UCSD-AML1 (cell line): Measurements from ENCODE around the gene RNF141.

Experiments
- DNase-seq: peaks from one replicate; lab custom pipeline; 2025; ENCODE audit not compliant: unreplicated experiment; lab: John Stamatoyannopoulos, UW

RNF141 gene

DNA sequence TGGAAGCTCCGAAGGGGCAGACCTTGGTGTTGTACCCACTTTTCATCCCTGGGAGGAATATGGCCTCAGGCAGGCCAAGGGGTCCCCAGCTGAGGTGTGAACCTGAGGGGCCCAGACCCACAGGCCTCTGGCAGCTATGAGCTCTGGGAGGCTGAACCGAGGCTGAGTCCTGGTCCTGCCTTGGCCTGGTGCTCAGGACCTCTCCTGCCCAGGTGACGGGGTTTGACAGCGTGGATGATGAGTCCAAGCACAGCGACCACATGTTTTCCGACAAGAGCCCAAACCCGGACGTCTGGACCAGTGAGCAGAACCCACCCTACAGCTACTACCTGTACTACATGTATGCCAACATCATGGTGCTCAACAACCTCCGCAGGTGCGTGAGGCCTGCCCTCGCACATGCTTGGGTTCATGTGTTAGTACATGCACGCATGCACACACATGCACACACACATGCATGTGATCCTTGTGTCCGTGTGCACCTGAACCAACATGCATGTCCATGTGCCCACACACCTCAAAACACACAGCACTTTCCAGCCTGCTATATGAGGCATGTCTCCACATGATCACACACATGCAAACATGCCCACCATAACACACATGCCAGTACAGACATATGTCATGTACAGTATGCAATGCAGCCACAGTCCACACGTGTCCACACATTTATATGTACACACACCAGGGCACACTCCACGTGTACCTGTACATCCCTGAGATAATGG is 40.9 kb downstream of the RNF141 start:
- DNase-seq = no peak

DNA sequence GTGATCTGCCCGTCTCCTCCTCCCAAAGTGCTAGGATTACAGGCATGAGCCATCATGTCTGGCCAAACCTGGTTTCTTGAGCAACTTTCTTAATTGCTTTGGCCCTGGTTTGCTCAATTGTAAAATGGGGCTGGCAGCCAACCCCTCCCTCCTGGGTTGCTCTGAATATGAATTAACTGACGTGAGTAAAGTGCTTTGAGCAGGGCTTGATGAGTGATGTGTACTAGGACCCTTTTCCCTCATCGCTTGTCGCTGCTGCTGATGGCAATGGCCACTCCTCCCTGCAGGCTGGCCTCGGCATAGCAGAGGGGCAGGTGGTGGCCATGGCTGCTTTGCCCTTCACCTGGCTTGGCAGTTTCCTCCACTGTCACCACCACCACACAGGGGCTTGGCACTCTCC is 41.5 kb downstream of the RNF141 start:
- no peak for DNase-seq

DNA sequence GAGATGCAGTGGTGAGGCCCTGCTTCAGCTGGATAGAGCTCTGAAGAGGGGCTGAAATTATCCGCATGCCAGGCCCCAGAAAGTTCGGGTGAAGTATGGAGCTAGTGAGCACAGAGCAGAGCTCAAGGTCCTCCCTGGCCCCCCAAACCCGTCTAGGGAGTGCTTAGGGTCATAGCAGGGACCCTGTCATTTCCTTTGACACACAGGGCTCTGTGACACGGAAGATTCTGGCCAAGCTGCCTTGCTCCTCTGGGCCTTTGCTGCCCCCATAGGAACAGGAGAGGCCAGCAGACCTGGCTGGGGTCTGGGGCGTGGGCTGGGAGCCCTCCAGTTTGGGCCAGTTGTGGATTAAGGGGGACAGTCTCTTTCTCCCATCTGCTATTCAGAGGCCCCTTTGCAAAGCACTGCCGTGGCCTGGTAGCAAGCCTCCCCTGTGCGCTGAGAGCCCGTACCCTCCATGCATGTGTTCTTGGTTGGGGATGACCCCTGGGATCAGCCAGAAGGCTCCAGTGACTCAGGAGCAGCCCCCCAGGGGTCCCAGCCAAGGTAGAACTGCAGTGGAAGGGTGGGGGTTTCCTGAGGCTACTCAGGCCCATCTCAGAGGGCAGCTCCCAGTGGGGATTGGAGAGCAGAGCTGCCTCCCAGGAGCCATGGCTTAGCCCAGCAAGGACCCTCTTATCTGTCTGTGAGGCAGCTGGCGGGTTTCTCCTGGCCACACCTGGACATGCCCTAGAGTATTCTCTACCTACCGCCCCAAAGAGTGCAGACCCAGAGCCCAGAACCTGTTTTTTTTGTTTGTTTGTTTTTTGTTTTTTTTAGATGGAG is 42.3 kb downstream of the RNF141 start:
- no peak for DNase-seq

DNA sequence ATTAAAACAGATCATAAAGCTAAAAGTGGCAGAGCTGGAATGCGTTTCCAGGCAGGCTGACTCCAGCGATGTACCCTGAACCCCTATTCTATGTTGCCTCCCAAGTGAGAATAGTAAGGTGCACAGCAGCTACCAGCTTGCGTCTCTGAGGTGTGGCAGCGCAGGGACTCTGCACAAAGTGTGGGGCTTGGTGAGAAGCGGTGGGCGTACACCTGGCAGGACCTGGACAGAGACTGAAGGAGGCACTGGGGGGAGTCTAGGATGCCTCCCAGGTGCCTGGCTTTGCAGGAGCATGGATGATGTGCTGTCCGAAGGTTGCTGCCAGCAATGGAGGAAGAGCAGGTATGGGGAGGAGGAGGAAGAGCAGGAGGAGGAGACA is 43.0 kb downstream of the RNF141 start:
- no peak for DNase-seq

DNA sequence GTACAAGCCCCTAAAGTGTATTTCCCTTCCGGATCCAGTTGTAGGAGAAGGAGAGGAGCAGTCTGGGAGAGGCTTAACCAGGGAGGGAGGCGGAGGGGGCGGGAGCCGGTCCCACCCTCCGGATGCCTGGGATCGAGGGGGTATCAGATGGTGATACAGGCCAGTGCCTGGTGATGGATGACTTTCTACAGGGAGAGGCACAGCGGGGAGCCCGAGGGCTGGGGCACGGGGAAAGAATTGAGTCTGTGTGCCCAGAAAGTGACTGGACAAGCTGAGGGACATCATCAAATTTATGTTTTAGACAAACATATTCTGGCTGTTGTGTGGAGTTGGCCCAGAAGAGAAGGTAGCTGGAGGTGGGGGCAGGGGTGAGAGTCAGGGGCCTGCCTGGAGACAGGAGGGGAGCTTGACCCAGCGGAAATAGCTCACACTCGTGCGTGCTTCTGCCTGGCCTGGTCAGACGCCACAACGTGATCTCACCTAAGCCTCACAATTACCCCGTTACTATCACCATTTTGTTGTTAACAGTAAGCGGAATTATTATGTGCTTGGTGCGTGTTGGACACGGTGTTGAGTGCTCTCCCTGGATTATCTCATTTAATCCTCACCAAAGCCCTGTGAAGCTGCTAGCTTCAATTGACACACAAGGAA is 43.5 kb downstream of the RNF141 start:
- no peak for DNase-seq

DNA sequence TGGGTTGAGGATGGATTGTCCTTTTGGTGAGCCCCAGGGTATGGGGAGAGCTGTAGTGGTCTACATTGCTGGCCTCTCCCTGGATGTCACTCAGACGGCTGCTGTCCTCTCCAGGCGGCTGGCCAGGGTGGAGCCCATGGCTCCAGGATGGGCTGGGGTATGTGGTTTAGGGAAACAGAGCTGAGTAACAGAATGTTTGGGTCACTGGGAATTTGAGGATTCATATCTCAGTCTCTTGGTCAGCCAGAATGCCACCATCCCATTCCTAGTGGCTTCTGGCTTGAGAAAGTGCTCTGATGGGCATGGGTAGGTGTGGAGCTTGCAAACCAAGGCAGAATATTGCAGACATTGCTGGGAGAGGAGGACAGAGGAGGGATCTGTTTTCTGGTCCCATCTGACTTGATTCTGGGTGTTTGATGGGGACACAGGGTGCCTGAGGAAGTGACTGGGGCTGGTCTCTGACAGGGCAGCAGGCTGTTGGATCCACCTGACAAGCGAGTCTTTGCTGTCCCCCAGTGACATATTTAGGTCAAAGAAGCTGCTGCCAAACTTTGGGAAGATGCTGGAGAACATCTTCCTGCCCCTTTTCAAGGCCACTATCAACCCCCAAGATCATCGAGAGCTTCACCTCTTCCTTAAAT is 44.6 kb downstream of the RNF141 start:
- no peak for DNase-seq

DNA sequence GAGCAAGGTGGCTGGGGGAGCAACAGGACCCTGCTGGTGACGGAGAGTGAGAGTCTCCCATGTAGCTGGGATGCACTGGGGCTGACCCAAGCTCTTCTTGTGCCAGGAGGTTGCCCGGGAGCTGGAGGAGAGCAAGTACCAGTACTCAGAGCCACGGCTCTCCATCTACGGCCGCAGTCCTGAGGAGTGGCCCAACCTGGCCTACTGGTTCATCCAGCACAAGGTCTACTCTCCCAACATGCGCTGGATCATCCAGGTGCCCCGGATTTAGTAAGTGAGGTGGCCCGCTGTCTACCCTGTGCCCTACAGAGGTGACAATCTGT is 45.6 kb downstream of the RNF141 start:
- DNase-seq = no peak

DNA sequence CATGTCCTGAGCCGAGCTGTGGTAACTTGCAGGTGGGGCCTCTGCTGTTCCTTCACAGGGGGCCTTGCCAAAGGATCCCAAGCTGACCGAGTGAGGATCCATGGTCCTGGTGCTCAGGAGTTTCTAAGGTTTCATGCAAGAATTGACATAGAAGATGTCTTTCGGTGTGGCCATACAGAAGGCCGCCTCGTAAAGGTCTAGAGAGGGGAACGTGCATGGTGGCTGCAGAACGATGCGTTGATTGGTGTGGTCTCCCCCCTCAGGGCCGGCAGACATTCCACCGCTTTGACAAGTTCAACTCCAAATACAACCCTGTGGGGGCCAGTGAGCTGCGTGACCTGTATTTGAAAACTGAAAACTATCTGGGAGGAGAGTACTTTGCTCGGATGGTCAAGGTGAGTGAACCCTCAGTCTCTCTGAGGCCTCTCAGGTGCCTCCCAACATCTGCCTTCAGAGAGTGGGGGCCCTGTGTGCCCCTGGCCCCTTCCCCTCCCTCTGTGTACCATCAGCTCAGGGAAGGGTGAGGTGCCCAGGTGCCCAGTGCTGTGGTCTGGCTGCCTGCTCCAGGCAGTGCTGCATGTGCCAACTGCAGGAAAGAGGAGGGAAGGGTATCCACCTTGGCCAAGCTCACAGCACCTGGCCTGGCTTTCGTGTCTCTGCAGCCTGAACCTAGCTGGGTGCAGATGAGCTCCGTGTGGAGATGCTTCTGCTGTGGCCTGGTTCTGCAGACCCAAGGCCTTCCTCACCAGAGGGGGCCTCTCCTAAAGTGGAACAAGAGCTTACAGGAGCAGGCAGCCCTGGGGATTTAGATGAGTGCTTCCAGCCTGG is 46.1 kb downstream of the RNF141 start:
- DNase-seq = no peak

DNA sequence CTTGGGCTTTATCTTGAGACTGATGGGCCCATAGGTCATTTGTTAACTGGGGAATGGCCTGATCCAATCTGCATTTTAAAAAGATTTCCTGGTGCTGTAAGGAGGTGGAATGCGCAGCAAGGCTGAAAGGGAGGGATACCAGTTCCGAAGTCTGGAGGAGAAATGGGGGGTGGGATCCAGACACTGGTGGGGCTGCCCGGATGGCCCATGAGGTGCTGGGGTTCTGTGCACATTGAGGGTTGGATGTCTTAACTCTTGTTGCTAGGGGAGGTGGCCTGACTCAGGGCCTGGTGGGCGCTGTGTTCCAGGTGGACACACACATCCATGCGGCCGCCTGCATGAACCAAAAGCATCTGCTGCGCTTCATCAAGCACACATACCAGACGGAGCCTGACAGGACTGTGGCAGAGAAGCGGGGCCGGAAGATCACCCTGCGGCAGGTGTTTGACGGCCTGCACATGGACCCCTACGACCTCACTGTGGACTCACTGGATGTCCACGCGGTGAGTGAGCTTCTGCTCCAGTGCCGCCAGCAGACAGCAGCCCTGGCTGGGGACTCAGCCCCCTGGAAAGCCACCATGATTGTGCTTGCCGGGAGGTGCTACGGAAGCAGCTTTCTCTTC is 47.8 kb downstream of the RNF141 start:
- no peak for DNase-seq

DNA sequence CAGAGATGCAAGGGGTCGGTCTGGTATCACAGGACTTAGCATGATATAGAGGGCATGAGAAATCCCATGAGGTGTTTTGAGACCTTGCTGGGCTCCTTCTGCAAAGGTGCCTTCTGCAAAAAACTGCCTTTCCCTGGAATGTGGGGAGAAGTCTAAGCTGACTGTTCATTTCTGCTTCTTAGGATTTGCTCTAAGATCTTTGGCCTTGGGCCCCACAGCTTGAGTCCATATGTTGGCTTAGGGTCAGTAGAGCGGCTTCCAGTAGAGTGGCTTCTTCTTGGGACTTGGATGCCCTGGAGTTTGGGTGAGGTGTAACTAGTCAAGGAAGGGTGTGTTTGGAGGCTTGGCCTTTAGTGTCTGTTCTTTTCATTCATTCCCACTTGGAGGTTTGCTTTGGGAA is 48.9 kb downstream of the RNF141 start:
- DNase-seq = no peak

DNA sequence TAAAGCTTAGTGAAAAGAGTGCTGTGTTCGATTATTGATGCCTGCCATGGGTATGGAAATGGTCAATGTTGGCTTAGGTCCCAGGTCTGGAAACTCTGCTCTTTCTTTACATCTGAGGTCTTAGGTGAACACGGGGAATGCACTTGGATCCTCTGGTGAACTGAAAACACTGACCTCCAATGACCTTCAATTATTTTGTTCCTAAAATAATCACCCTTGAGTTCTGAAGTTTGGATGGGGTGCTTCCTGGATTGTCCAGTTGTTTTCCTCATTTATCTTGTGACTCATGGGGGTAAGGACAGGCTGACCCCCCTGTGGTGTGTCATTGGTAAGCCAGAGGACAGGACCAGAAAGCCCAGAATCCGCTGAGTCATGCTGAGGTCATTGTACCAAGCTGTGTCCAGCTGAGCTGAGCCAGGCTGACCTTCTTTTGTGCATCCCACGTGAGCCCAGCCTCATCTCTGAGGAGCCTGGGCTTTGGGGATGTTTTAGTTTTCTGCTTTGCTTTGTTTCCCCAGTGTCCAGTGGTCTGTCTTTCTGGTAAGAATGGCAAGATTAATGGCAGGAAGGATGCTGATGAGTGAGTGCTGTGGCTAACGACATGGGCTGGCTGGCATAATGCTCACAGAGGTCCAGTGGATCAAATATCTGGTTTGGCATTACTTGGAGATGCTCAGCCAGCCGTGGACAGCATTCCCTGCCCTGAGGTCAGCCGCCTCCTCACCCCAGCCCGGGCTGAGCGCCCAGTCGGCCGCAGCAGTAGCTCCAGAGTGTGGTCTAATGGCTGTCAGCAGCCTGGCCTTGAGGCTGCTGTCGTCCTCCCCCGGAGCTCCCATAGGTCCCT is 50.4 kb downstream of the RNF141 start:
- no peak for DNase-seq

DNA sequence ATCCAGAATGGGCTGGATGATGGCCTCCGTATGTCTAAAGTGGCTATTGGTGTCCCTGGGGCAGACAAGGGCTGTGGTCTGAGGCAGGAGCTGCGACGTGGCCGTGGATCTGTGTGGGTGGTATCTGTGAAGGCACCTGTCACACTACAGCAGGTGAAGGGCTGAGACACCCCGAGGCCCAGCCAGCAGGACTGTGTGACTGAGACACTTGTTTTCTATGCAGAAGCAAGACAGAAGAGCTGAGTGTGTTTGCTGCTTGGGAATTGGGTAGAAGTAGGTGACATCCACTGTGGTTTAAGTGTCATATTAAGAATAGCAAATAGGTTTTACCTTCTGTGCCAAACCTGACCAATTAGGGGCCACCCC is 51.0 kb downstream of the RNF141 start:
- DNase-seq = no peak

DNA sequence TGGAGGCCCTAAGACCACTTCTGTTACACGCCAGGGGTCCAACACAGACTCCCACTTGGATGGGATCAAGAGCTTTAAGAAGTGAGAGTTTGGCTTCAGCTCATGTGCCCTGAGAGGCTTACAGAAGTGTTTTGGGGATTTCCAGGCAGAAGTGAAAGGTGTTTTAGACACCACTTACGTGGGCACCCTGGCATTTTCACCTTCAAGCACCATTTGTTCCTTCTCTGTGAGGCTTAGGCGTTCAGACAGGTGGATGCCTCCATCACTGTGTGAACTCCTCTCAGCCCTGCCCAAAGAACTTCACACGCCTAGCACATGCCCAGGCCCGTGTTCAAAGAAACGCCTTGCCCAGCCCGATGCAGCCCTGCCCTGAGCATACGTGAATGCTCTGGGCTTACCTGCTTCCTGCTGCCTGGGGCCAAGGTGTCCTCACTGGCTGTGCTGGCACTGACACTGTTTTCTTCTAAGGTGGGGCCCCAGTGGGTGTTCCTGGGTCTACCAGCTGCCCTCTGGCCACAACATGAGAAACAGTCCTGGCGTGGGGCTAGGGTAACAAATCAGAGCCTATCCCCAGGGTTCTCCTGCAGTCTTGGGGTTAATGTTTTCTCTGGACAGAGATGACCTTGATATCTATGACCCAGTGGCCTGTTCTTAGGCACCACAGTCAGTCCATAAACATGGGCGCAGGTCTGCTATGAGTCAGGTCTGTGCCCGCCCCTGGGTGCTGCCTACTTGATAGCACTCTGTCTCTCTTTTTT is 51.9 kb downstream of the RNF141 start:
- DNase-seq = no peak

DNA sequence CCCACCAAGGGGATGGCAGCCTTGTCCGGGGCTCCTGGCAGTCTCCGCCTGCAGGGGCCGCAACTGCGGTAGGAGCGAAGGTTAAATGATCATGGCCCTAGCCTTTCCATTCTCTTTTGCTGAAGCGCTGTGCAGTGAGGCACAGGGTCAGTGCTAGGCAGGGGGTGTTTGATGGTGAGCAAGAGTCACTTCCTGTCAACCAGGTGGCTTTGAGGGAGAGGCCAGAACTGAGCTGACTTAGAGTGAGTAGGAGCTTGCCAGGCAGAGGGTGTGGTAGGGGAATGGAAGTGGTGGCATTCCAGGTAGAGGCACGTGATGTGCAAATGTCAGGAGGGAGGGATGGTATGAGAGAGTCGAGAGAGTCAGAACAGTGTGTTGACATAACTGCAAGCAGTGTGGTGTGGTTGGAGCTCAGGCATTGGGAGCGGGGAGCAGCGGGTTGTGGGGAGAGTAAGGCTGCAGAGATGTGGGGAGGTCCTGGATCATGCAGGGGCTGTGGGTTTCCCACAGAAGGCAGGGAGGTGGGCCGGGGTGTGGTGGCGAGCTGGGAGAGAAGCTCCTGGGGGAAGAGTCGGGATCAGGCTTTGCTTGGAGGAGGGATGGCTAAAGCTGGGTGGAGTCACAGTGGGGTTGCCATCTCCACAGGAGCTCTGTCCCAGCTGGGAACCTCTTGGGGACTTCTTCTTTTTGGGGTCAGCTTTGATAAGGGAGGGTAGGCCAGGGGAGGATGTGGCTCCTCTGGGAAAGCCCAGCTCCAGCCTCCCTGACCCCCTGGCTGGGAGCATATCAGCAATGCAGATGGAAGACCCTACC is 52.7 kb downstream of the RNF141 start:
- DNase-seq = no peak

DNA sequence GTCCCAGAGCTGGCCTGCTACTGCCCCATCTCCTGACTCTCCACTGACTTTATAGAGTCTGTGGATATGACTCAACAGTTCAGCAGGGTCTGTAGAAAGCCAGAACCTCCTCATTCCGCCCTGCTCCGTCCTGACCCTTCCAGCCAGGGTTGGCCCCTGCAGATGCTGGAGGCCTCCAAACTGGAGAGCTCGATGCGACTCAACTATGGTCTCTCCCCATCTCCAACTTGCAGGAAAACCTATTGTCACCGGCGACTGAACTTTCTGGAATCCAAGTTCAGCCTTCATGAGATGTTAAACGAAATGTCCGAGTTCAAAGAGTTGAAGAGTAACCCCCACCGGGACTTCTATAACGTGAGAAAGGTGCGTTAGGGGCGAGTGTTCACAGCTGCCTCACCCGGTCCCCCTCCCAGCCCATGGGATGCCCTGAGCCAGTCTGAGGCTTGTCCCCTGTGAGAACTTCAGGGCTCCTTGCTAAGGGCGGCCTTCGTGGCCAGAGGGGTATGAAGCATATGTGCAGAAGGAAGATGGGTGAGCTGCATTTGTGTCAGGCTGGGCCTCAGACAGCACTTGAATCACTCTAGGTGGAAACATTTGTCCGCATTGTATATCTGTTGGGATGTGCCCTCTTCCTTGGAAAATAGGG is 53.9 kb downstream of the RNF141 start:
- DNase-seq = no peak

DNA sequence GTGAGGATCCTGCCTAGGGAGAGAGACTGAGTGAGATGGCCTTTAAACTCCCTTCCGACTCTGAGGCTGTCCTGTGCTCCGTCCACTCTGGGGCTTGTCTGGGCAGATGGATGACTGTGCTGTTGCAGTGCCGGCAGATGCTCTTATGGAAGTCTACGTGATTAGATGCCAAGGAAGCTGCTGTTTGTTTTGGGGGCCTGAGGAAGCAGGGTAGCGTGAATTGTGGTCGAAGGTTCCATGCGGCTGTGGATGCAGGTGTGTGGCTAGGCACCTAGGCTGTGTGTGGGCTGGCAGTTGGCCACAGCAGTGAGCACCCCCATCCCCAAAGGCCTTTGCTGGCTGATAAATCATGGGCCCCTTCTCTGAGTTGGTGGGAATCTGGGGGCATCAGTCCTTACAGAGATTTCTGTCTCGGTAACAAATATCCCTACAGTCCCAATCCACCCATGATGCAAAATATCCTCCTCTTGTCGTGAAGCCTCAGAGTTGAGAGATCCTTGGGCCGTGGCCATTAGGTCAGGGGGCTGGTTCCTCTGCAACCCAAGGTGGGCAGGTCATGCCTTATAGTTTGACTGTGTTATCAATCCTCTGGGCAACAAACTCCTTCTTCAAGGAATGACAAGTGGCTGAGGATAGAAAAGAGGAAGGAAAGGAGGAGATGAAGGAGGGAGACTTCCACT is 54.7 kb downstream of the RNF141 start:
- no peak for DNase-seq

DNA sequence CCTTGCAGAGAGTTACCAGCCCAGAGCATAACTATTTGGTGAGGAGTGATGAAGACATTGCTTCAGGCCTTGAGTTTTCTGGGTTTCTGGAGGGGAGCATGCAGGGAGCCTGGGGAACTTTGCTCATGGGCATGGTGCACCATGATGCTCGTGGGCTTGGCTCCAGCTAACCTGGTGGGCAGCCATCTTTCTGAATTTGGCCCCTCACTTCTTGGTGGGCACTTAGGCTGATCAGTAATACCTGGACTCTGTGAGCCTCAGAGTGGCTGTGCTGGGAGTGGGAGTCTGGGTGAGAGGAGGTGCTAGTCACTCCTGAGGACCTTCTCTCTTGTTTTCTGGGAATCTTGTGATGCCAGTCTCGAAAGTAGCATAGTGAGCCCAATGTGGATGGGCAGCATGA is 55.3 kb downstream of the RNF141 start:
- no peak for DNase-seq
